Measurements from ENCODE around the gene JKAMP. TPM values are rescaled to one million over a fixed set of nuclear protein-coding genes. Genes with fewer than 3 reads are reported as not detected.
A peak's percentile ranks its signal among the peaks of the same experiment; 100 is the strongest.

The JKAMP gene
- total and polyA plus RNA-seq, 2 donors (not counting 3 experiments of a cell fraction or from before 2014, with no cell fraction given), result 30.8 to 160 TPM

GRCh38 chr14:59438195-59438647 is 46.1 kb upstream of the JKAMP start:
- Histone ChIP-seq H4K20me1 (replicated peaks; ENCODE audit: control insufficient read depth, extremely low read depth, insufficient read depth, low read length) (no peaks in the 10 kb centered on the region), H3K4me3 (replicated peaks in 1 of 3; ENCODE audit: insufficient read depth in 1 of 3, low read depth in 1 of 3, low read length in 3 of 3) (no peak overlapping the region), H3K9me3 (replicated peaks; ENCODE audit: control insufficient read depth, insufficient read depth, low read length) (no peaks in the 10 kb centered on the region), H3K9me1 (replicated peaks; ENCODE audit: control insufficient read depth, extremely low read depth, insufficient read depth, low read length) (no peaks in the 10 kb centered on the region), H3K4me2 (ENCODE audit: insufficient read depth, low read length) (peak overlapping the region; percentile 82), H3K27ac (ENCODE audit: insufficient read depth, low read depth, low read length) (peak overlapping the region; percentile 70), H2AFZ (ENCODE audit: low read depth, low read length) (peak overlapping the region; percentile 44), H3K27me3 (ENCODE audit: control insufficient read depth in 2 of 2, insufficient read depth in 2 of 2, low read length in 2 of 2) (no peaks in the 10 kb centered on the region), H3K79me2 (ENCODE audit: control insufficient read depth, insufficient read depth, low read length) (no peaks in the 10 kb centered on the region), H3K4me1 (ENCODE audit: control insufficient read depth, extremely low read depth, insufficient read depth, low read length) (peaks cover 29% of the 10 kb centered on the region), H3K36me3 (ENCODE audit: control insufficient read depth in 2 of 2, extremely low read depth in 1 of 2, insufficient read depth in 2 of 2, low read length in 2 of 2) (no peaks in the 10 kb centered on the region), H3K9ac (replicated peaks; ENCODE audit: extremely low read depth, insufficient read depth, low read length) (peak overlapping the region; percentile 38)
- TF ChIP-seq EZH2 (IDR thresholded peaks at IDR 0.05; ENCODE audit: borderline replicate concordance, low read depth, low read length, severe bottlenecking), result no peak
- peak; percentile 62 for TF ChIP-seq FOS (IDR thresholded peaks at IDR 0.05; ENCODE audit: borderline replicate concordance, insufficient read depth, low read length)
- TF ChIP-seq JUN (IDR thresholded peaks at IDR 0.05; ENCODE audit: borderline replicate concordance, insufficient read depth, insufficient read length, low read depth), result no peak
- TF ChIP-seq GATA2 (IDR thresholded peaks at IDR 0.05; ENCODE audit: insufficient read depth, insufficient read length, low read depth, low read length), result peak; percentile 21
- dilution Hi-C loops (cut with MboI; ENCODE audit: extremely low pct_ligation_motif_present, low sequenced_read_pairs), result no loop called here
- POLR2A ChIA-PET, result no interaction called here
- FAIRE-seq (peak; percentile 80), DNase-seq (ENCODE audit: low read depth, low spot score) (peak; percentile 75)
- BruUV-seq (replicated peaks), result no TSS peak
- CTCF ChIA-PET, result interaction anchor here (0.6 to 1.4 kb wide), 6 partner anchors 8 to 317 kb away, joined by 3 to 10 read pairs (median 4); no protein-coding TSS in a partner anchor
- intact Hi-C loops (cut with micrococcal nuclease), result loop anchor here (1.0 to 2.0 kb wide), 4 partner anchors 32 to 163 kb away; no protein-coding TSS in a partner anchor

GRCh38 chr14:59439256-59439965 is 44.9 kb upstream of the JKAMP start:
- FAIRE-seq (no peak), DNase-seq (ENCODE audit: low read depth, low spot score) (no peak)
- CTCF ChIA-PET, result interaction anchor here (0.8 to 1.4 kb wide), 8 partner anchors 10 to 318 kb away, joined by 3 to 10 read pairs (median 3); no protein-coding TSS in a partner anchor
- TF ChIP-seq CTCF (IDR thresholded peaks at IDR 0.05; ENCODE audit: extremely low read depth in 1 of 2, insufficient read depth in 1 of 2, low read depth in 1 of 2, low read length in 2 of 2), result no peak
- no peak for TF ChIP-seq POLR2AphosphoS5 (IDR thresholded peaks at IDR 0.05; ENCODE audit: insufficient read depth, low read depth, low read length)
- no peak for TF ChIP-seq POLR2A (IDR thresholded peaks at IDR 0.05; ENCODE audit: low read depth, low read length)
- TF ChIP-seq EZH2 (IDR thresholded peaks at IDR 0.05; ENCODE audit: borderline replicate concordance, low read depth, low read length, severe bottlenecking), result no peak
- no peak for TF ChIP-seq MYC (IDR thresholded peaks at IDR 0.05; ENCODE audit: low read depth, low read length)
- TF ChIP-seq FOS (IDR thresholded peaks at IDR 0.05; ENCODE audit: borderline replicate concordance, insufficient read depth, low read length), result no peak
- no peak for TF ChIP-seq MAX (IDR thresholded peaks at IDR 0.05; ENCODE audit: insufficient read depth, insufficient read length)
- no peak for TF ChIP-seq JUN (IDR thresholded peaks at IDR 0.05; ENCODE audit: borderline replicate concordance, insufficient read depth, insufficient read length, low read depth)
- no peak for TF ChIP-seq GATA2 (IDR thresholded peaks at IDR 0.05; ENCODE audit: insufficient read depth, insufficient read length, low read depth, low read length)
- Histone ChIP-seq H4K20me1 (replicated peaks; ENCODE audit: control insufficient read depth, extremely low read depth, insufficient read depth, low read length) (no peaks in the 10 kb centered on the region), H3K79me2 (ENCODE audit: control insufficient read depth, insufficient read depth, low read length) (no peaks in the 10 kb centered on the region), H3K4me3 (replicated peaks in 1 of 3; ENCODE audit: insufficient read depth in 1 of 3, low read depth in 1 of 3, low read length in 3 of 3) (no peak overlapping the region), H3K27me3 (ENCODE audit: control insufficient read depth in 2 of 2, insufficient read depth in 2 of 2, low read length in 2 of 2) (no peaks in the 10 kb centered on the region), H2AFZ (ENCODE audit: low read depth, low read length) (no peak overlapping the region), H3K4me2 (ENCODE audit: insufficient read depth, low read length) (no peak overlapping the region), H3K9me3 (replicated peaks; ENCODE audit: control insufficient read depth, insufficient read depth, low read length) (no peaks in the 10 kb centered on the region), H3K4me1 (ENCODE audit: control insufficient read depth, extremely low read depth, insufficient read depth, low read length) (peaks cover 29% of the 10 kb centered on the region), H3K9ac (replicated peaks; ENCODE audit: extremely low read depth, insufficient read depth, low read length) (no peak overlapping the region), H3K9me1 (replicated peaks; ENCODE audit: control insufficient read depth, extremely low read depth, insufficient read depth, low read length) (no peaks in the 10 kb centered on the region), H3K36me3 (ENCODE audit: control insufficient read depth in 2 of 2, extremely low read depth in 1 of 2, insufficient read depth in 2 of 2, low read length in 2 of 2) (no peaks in the 10 kb centered on the region), H3K27ac (ENCODE audit: insufficient read depth, low read depth, low read length) (peak overlapping the region; percentile 70)
- no TSS peak for BruUV-seq (replicated peaks)
- POLR2A ChIA-PET, result no interaction called here
- intact Hi-C loops (cut with micrococcal nuclease) (loop anchor here (2.0 kb wide), 3 partner anchors 77 to 165 kb away; no protein-coding TSS in a partner anchor), dilution Hi-C loops (cut with MboI; ENCODE audit: extremely low pct_ligation_motif_present, low sequenced_read_pairs) (no loop called here)

Data from endothelial cell of umbilical vein (primary cell).